NCI-H774 (cell line): ENCODE data around the gene PCDHGA5.
"Not testable (repeated sequence)": the region's sequence is repeated elsewhere in the genome, so short reads cannot be mapped to it uniquely, and the experiment has no call there.

Source experiments
- DNase-seq: peaks from one replicate; lab custom pipeline; 2025; lab: John Stamatoyannopoulos, UW

The PCDHGA5 gene

GRCh38 chr5:141351591-141351990 is 12.4 kb upstream of the PCDHGA5 start:
- no peak for DNase-seq

- DNase-seq, result no peak
Measured at GRCh38 chr5:141354900-141355469, 9.0 kb upstream of the PCDHGA5 start, which contains the start of gene PCDHGA4. TSS of gene PCDHGA4 (plus strand) at chr5:141355021. CDS start at chr5:141355108, 87 bp downstream.

GRCh38 chr5:141355641-141356040 is 8.3 kb upstream of the PCDHGA5 start:
- no peak for DNase-seq

- no peak for DNase-seq
Measured at GRCh38 chr5:141356133-141356532, 7.8 kb upstream of the PCDHGA5 start.

- DNase-seq, result no peak
Measured at GRCh38 chr5:141356950-141357349, 7.0 kb upstream of the PCDHGA5 start.

GRCh38 chr5:141359790-141360426 is 4.1 kb upstream of the PCDHGA5 start, which contains the start of gene PCDHGB2:
TSS of gene PCDHGB2 (plus strand) at chr5:141359994. CDS start at chr5:141360136, 142 bp downstream.
- no peak for DNase-seq

- no peak for DNase-seq
Measured at GRCh38 chr5:141360685-141361084, 3.3 kb upstream of the PCDHGA5 start.

- no peak for DNase-seq
Measured at GRCh38 chr5:141362719-141363118, 1.2 kb upstream of the PCDHGA5 start.

GRCh38 chr5:141366016-141366896 is 2.3 kb downstream of the PCDHGA5 start:
- no peak for DNase-seq

GRCh38 chr5:141369994-141370848 is 6.3 kb downstream of the PCDHGA5 start, which contains the start of gene PCDHGB3:
TSS of gene PCDHGB3 (plus strand) at chr5:141370242. CDS start at chr5:141370395, 153 bp downstream.
- DNase-seq, result no peak

- DNase-seq, result no peak
Measured at GRCh38 chr5:141371572-141372475, 7.9 kb downstream of the PCDHGA5 start.

- DNase-seq, result no peak
Measured at GRCh38 chr5:141373673-141374317, 9.8 kb downstream of the PCDHGA5 start, which contains the start of gene PCDHGA6. TSS of gene PCDHGA6 (plus strand) at chr5:141373891. CDS start at chr5:141374084, 193 bp downstream.

GRCh38 chr5:141374627-141375026 is 10.7 kb downstream of the PCDHGA5 start:
- DNase-seq, result no peak

- not testable (repeated sequence) for DNase-seq
Measured at GRCh38 chr5:141375444-141376155, 11.6 kb downstream of the PCDHGA5 start.

- DNase-seq, result no peak
Measured at GRCh38 chr5:141382469-141383294, 18.7 kb downstream of the PCDHGA5 start, which contains the start of gene PCDHGA7. TSS of gene PCDHGA7 (plus strand) at chr5:141382742. CDS start at chr5:141382900, 158 bp downstream.

- DNase-seq, result no peak
Measured at GRCh38 chr5:141383345-141383744, 19.4 kb downstream of the PCDHGA5 start.

GRCh38 chr5:141384471-141385267 is 20.7 kb downstream of the PCDHGA5 start:
- no peak for DNase-seq
